HG03139 (cell line): ENCODE results near the gene KCNC1.
A peak's percentile ranks its signal among the peaks of the same experiment; 100 is the strongest.

Experiments used
- ATAC-seq: cut with Tn5 transposase; IDR thresholded peaks from one replicate; pipeline ENCODE4 v1.9.1; 2021; ENCODE audit not compliant: unreplicated experiment

KCNC1 gene

DNA sequence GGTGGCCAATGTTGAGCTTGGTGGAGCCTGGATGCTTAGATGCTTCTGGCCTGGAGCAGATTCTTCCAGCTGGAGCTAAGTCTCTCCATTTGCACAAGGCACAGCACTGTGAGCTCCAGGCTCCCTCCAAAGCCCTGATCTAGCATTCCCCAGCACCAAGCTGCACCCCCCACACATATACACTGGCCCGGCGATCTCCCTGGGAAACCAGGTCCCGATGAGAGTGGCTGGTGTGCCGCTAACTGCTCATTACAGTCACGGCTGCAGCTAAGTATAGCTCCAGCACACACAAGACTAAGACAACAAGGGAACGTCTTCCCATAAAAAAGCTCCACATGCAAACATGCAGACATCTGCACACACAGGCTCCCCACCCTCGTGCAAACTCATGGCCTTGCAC is 17.6 kb downstream of the KCNC1 start:
- ATAC-seq, result no peak

GRCh38 chr11:17753153-17753552 is 18.6 kb downstream of the KCNC1 start:
- no peak for ATAC-seq

- ATAC-seq, result no peak
Measured at GRCh38 chr11:17753641-17754040, 19.1 kb downstream of the KCNC1 start.

DNA sequence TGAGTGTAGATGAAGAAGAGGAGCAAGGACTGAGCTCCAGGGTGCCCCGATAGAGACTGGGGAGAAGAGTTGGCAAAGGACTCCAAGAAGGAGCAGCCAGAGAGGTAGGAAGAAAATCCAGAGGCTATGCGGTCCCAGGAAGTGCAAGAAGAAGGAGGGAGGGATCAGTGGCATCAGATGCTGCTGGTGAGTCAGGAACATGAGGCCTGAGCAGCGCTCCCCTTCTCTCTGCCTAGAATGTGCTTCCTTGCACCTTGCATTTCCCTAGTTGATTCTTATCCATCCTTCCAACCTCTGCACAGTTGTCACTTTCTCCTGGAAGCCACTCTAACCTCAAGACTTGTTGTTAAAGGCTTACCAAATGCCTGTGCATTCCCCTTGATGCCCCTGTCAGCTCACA is 21.3 kb downstream of the KCNC1 start:
- no peak for ATAC-seq

- ATAC-seq, result peak; percentile 83
Measured at GRCh38 chr11:17760102-17761029, 25.8 kb downstream of the KCNC1 start.

DNA sequence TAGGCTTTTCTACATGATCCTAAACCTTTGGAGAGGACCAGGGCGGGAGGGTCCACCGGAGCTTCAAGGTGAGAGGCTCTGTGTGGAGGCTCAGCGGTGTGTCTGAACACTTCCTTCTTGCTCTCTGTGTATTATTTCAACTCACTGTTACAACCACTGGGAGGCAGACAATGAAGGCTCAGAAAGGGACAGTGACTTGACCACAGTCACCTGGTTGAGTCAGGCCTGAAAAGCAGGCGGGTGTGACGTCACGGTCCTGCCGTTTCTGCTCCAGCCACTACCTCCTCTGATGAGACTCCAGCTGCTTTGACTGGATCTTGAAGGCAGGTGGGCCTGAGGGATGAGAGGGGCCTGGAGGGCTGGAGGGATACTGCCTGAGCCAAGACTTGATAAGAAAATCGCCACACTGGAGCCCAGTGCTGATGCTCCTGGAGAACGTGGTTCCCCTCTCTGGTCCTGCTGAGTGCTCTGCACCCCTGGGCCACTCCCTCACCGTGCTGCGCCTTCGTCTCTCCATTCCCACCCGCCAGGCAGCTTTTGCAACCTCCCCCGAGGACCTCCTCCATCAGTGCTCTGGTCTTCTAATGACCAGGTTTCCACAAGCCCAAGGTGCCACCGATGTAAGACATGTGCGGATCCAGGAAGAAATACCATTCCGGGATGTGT is 27.9 kb downstream of the KCNC1 start:
- ATAC-seq, result no peak

DNA sequence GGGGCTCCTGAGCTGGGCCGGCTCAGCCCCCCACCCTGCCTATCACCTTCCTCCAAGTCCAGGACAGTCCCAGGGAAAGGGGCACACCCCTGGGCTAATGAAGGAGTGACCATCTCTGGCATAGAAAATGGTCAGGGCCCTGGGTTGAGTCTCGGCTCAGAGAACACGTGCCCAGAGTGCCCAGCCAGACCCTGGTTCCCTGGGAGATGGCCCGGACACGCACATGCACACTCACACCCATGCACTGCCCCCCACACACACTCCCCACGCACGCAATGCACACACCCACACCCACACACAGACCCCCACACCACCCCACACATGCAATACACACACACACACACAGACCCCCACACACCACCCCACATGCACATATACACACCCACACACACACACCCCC is 28.7 kb downstream of the KCNC1 start:
- ATAC-seq, result no peak

GRCh38 chr11:17763703-17764102 is 29.1 kb downstream of the KCNC1 start:
- no peak for ATAC-seq

DNA sequence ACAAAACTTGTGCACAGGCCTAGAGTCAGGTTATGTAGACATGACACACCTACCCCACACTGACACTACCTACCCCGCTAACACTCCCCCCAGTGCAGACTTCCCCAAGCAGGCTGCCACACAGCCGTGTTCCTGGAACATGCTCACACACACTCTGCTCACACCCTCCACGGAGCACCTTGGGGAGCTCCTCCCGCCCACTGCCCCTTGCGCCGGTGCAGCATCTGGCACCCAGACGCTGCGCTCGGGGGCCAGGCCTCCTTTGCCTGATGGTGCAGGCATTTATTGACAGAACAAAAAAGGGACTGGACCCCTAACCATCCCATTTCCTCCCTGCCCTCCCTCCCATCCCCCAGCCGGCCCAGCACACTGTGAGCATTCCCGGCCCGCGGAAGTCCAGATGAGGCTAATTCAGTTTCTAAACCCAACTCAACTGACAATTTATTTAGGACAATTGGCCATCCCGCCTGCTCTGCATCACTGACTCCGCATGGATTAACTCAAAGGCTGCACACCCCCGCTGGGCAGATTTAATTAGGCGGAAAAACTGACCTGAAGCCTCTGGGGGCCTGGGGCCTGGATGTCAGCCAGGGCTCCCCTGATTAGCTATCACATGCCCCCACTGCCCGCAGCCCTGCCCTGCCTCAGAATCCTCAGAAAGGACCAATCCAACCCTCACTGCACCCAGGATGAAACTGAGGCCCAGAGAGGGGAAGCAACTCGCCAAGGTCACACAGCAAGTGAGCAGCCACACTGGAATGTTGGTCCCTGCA is 30.1 kb downstream of the KCNC1 start:
- ATAC-seq, result no peak

DNA sequence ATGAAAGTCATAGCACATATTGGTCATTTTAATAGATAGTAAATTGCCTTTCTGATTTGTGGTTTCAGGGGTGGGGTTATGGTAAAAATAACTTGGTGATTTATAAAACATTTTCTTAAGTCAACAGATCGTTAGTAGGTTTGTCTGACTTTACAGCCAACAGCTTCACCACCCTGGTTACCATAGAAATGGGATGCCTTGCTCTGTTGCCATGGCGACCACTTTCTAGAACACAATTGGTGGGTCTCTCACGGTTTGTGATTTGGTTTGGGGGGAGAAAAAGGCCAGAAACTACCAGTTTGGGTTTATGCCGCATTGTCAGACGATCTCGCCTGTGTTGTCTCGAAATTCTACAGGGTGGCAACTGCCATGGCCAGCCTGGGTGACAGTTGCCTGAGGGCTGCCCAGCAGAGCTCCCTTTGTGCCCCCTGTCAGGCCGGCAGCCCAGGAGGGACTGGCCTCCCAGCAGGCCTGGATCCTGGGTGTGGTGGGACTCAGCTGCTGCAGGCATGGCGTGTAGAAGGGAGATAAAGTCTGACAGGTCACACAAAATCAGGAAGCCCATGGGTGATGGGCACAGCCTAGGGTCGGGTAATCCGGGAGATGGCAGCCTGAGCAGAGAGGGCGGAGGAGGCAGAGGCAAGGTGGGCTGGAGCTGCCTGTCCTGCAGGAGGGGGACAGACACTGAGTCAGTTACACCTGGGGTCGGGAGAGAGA is 30.9 kb downstream of the KCNC1 start:
- ATAC-seq, result no peak

GRCh38 chr11:17766073-17766359 is 31.4 kb downstream of the KCNC1 start:
- ATAC-seq, result no peak

DNA sequence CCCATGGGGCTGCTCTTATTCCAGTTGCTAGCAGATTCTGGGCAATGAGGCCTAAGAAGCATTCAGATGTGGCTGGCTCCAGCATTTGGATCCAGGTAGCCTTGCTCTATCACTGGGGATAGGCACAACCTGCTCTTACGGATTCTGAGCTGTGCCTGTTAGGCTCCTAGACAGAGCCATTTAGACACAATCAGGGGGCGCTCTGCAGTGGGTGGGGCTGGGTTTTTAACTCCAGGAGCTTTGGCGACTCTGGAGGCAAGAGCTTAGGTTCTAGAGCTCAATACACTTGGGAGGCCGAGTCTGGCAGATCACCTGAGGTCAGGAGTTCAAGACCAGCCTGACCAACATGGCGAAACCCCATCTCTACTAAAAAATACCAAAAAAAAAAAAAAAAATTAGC is 32.0 kb downstream of the KCNC1 start:
- ATAC-seq, result no peak

DNA sequence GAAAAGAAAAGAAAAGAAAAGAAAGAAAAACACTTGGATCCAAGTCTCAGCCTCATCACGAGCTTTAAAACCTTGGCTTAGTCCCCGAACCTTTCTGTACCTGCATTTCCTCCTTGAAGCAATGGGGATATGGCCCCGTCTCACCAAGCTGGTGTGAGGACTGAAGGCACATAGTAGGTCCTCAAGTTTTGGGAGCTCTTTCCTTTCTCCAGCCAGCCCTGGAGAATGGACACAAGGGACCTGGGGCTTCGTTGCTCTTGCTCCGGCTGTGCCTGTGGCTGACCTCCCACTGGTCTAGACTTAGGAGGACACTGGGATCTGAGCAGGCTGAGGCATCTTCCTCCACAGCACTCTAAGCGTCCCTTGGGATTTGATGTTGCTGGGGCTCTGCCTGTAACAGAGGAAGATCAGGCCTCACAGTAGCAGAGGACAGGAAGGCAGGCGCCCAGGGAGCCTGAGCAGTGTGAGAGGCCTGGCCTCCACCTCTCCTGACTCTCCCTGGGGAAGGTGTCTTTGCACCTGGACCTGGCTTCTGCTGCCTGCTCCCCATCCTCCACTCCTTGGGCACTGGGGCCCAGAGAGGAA is 32.8 kb downstream of the KCNC1 start:
- ATAC-seq, result no peak

DNA sequence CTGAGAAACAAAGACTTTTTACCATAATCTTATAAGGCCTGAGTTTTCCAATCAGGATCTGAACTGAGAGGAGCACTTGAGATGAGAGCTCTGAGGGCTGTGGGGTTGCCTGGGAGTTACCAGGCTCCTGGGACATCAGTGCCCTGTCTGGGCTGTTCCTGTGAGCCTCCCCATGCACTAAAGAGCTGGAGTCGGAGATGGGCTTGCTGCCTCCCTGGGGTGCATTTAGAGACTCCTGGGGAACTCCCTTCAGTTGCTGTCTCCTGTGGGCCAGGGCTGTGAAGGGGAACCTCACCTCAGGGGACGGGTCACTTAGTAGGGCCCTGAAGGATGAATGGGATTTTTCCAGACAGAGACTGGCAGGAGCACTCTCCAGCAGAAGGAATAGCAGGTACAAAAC is 33.3 kb downstream of the KCNC1 start:
- no peak for ATAC-seq

- no peak for ATAC-seq
Measured at GRCh38 chr11:17768547-17768946, 34.0 kb downstream of the KCNC1 start.

GRCh38 chr11:17769218-17769617 is 34.6 kb downstream of the KCNC1 start:
- ATAC-seq, result no peak

GRCh38 chr11:17770048-17770652 is 35.6 kb downstream of the KCNC1 start:
- ATAC-seq, result no peak

- no peak for ATAC-seq
Measured at GRCh38 chr11:17770917-17771316, 36.3 kb downstream of the KCNC1 start.

DNA sequence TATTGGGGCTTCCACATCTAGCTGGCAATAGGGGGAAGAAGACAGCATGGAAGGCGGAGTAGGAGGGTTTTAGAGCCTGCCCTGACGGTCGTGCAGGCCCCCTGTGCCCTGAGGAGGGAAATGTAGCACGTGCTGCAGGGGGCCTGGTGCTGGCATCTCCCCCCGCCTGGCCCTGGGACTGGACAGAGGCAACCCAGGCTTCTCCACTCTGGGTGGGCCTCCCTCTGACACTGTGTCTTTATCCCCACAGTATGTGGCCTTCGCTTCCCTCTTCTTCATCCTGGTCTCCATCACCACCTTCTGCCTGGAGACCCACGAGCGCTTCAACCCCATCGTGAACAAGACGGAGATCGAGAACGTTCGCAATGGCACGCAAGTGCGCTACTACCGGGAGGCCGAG is 36.8 kb downstream of the KCNC1 start:
- ATAC-seq, result no peak

- no peak for ATAC-seq
Measured at GRCh38 chr11:17771841-17772401, 37.3 kb downstream of the KCNC1 start.
